Epithelial cell of prostate (primary cell): ENCODE measurements around the gene TBC1D9.
A peak's percentile ranks its signal among the peaks of the same experiment; 100 is the strongest.

Source experiments
- DNase-seq: peaks from one replicate; pipeline ENCODE4 v3.0.0-alpha.2; 2011; ENCODE audit warnings: low read depth, low spot score
- H3K27ac ChIP-seq: fragments of 450-650 bp; 2 replicates; pipeline ENCODE4 v1.5.1; 2017; ENCODE audit warnings: mild to moderate bottlenecking

TBC1D9 gene

DNA sequence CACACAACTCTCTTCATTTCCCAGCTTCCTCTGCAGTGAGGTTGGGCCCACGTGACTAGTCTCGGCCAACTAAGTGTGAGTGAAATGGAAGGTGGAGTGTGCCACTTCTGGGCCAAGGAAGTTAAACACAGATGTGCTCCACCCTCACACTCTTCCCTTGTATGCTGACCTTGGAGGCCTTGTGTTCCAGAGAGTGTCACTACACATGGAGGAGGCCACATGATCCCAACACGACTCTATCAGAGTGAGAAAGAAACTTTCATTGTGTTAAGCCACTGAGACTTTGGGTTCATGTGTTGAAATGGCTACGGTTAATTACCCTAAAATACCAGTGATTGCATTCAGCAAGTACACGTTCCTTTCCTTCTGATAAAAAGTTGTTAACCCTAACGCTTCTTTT is 55.1 kb downstream of the TBC1D9 start:
- H3K27ac ChIP-seq: no peak overlapping the region
- no peak for DNase-seq

DNA sequence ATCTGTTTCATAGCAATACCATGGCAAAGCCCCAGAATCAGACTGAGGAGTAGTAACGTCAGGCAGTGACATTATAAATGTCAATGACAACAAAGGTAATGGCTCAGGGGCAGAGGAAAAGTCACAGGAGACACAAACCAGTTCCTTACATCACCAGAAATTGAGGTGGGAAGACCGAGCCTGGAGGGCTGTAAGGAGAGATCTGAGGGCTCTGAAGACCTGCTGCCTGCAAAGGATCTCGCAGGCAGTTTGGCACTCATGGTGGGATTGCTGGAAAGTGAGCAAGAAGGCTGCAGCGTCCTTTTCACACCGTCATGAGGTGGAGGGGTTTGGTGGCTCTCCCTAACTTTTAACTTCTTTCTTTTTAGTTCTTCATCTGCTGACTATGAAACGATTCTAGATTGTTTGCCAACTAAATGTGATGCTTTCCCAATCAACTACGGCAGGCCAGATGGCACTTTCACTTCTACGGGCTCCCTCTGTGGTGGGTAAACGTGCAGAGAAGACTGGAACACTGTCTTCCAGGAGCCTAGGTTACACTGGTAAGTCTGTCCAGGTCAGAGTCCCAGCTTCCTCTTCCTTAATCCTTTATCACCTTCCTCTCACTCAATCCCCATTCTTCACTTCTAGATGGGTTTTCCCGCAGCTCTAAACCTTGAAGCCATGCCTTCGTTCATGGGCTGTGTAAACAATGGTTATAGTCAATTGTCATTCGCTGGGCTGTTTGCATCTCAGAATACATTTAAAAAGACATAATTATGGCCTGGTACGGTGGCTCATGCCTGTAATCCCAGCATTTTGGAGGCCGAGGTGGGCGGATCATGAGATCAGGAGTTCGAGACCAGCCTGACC is 58.2 kb downstream of the TBC1D9 start:
- no peak for DNase-seq

DNA sequence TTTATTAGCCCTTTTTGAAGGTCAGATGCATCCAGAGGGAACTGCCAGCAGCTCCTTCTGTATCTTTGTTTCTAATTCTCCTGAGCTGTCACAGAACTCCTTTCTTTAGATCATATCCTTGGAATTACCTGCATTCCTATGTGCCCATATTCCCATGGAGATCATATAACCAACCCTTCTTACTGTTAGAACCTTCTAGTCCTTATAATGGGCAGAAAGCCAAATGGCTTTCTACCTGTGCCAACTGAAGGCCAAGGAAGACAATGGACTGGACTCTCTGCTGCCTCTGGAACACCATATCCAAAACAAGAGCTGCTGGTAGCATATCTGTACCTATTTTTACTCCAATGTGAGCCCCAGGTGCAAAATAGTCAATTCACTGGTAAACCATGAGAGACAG is 60.7 kb downstream of the TBC1D9 start:
- no peak overlapping the region for H3K27ac ChIP-seq

More for the DNA sequence above, 58.2 kb downstream of the TBC1D9 start:
- no peak overlapping the region for H3K27ac ChIP-seq

DNA sequence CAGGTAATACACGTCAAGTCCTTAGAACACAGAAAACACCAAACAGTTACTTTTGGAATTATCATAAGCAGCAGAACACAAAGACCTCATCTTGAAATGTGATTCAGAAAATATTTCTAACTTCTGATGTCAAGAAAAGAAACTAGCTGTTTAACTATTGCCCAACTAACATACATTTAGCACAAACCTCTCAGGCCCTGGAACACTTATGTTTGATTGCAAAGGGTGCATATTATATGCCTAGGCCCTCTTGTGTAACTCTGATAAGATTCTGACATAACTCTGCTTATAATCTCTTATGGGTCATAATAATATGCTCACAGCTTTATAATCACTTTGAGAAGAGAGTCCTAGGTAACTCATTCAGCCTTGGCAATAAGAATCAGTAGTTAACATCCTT is 62.6 kb downstream of the TBC1D9 start:
- no peak for DNase-seq
- H3K27ac ChIP-seq: no peak overlapping the region

More for the DNA sequence above, 60.7 kb downstream of the TBC1D9 start:
- DNase-seq: no peak

DNA sequence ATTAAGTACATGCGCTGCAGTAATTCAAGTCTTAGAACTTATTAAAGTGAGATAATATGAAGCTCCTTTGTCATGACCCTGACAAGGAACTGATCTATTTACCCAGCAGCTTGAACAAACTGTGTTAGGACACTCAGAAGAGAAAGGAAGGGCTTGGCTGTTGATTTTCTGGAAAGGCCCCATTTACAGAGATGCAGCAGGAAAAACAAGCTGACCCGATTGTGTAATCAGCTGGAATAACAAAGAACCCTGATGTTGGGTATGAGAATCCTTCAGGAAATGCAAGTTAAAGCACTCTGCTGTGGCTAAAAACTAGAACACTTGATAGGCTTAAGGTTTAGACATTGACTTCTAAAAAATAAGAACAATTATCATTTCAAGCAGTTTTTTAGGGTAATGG is 64.8 kb downstream of the TBC1D9 start:
- DNase-seq: peak; percentile 22
- no peak overlapping the region for H3K27ac ChIP-seq

DNA sequence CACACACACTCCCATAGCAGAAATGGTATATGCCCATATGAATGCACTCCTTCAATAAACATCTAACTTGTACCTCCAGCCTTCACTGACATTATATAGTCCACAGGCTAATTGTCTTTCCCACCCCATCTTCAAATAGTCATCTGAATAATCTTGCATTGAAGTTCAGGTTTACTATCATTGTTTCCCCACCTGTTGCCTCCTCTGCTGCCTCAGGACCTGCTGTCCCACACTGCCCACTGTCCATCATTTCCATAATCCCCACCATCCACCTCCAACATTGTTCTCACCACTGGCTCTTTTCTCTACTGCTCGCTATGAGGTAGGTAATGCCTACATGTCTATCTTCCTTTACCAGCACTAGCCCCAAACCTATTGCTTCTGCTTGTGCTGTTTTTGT is 66.1 kb downstream of the TBC1D9 start:
- no peak overlapping the region for H3K27ac ChIP-seq
- no peak for DNase-seq

DNA sequence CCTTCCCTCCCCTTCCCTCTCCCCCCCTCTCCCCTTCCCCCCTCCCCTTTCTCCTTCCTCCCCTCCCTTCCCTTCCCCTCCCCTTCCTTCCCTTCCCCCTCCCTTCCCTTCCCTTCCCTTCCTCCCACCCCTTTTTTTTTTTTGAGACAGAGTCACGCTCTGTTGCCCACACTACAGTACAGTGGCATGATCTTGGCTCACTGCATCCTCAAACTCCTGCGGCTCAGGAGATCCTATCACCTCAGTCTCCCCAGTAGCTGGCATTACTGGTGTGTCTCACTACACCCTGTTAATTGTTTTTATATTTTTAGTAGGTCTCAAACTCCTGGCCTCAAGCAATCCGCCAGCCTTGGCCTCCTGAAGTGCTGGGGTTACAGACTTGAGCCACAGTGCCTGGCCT is 66.6 kb downstream of the TBC1D9 start:
- H3K27ac ChIP-seq: no peak overlapping the region

DNA sequence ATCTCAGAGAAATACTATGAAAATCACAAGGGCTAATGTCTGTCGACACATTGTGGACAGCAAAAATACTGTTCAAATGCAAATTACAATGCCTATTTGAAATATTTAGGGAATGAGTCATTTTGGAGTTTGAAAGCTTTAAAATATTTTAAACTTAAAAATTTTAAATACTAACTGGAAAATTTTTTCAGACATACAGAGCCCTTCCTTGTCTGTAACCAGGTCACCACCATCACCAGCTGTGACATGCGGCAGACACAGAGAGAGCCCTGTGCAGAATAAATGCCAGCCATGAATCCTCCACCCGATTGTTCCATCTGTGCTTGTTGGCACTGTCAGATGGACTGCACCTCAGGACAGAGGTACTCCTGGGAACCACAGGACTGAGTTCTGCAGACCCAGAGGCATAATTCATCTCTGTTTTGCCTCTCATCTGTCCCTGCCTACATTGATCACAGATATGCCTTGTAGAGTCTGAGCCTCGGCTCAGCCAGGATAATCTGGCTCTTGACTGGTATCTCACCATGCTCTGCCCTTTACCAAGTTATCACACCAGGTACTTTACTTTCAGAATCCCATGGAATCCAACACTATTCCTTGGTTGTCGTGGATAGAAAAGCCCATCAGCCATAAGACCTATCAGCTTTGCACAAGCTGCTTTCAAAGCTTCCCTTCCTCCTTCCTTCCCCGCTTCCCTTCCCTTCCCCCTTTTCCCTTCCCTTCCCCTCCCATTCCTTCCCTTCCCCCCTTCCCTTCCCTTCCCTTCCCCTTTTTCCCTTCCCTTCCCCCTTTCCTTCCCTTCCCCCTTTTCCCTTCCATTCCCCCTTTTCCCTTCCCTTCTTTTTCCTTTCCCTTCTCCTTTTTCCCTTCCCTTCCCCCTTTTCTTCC is 67.2 kb downstream of the TBC1D9 start:
- no peak overlapping the region for H3K27ac ChIP-seq
- no peak for DNase-seq

More for the DNA sequence above, 66.6 kb downstream of the TBC1D9 start:
- DNase-seq: no peak

DNA sequence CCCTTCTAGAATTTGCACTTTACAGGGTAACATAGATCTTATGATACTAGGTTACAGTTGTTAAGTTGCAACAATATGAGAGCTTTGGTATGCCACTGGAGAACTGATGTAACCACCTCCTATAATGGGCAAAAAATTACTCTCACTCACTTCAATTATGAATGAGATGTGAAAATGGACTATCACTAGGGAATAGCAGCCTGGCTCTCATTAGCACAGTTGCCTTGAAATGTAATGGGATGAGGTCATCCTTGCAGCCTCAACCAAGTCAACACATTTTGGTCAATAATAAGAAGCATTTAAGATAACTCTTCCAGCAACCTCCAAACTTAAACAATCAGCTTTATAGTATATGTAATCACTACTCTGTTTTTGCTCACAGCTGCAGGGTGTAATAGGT is 69.4 kb downstream of the TBC1D9 start:
- DNase-seq: no peak
- H3K27ac ChIP-seq: no peak overlapping the region

DNA sequence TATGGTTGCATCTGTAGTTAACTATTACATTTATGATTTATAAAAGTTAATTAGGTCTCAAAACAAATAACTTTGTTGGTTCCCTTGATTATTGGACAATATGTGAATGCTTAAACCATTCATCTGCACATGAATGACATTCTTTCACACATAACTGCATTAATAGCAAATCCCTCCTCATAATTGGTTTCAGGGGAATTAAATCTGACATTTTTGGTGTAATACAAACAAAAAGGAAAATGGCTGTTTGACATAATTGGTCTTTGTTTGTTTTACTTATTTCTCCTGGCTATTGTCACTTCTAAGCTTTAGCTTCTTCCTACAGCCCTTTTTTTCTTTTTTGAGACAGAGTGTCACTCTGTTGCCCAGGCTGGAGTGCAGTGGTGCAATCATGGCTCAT is 71.9 kb downstream of the TBC1D9 start:
- DNase-seq: no peak
- H3K27ac ChIP-seq: no peak overlapping the region

DNA sequence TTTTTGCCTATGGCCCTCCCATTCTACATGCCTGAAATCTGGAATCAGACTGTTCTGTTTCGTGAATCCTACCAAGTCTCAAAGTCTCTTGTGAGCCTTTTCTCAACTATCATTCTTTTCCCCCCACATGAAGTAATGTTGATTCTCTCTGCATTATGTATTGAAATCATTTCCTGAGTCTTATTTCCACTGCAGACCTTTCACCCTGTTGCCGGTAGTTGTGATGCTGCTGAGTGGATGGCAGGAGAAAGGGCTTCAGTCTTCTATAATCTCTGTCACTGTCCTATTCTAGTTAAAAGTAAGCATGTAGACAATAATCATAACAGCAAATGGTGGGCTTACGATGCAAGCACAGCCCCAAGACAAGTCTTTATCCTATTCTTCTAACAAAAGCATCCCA is 75.0 kb downstream of the TBC1D9 start:
- no peak for DNase-seq
- no peak overlapping the region for H3K27ac ChIP-seq

DNA sequence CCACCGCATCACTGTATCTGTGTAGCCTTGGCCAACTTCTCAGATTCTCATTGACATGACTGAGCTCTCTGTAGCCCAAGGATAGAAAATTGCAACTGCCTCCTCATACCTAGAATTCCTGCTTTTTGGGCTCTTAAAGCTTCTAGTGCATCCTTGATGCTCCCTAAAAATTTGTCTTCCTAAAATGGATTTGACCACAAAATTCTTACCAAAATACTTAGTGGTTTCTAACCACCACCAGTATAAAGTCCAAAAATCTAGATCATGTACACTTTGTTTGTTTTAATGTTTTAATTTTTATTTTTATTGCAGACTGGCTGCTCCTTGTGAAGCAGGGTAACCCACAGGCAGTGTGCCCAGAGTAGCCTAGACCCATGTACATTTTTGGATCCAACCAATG is 75.5 kb downstream of the TBC1D9 start:
- DNase-seq: no peak
- no peak overlapping the region for H3K27ac ChIP-seq

DNA sequence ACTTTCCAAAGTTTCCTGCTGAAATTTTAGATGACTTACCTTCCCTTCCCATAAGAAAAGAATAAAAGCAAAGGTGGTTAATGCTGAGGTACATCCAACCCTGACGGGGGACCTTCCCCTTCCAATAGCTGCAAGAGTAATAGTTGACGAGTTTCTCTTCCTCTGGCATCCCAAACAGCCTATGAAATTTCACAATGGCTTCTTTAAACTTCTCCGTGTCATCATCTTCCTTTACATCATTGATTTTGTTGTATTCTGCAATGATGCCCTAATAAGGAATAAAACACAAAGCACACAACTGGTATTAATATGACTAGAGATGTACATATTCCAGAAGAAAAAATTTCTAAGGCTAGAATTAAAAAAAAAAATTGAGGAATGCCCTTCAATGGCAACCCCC is 76.6 kb downstream of the TBC1D9 start:
- H3K27ac ChIP-seq: no peak overlapping the region
- no peak for DNase-seq

DNA sequence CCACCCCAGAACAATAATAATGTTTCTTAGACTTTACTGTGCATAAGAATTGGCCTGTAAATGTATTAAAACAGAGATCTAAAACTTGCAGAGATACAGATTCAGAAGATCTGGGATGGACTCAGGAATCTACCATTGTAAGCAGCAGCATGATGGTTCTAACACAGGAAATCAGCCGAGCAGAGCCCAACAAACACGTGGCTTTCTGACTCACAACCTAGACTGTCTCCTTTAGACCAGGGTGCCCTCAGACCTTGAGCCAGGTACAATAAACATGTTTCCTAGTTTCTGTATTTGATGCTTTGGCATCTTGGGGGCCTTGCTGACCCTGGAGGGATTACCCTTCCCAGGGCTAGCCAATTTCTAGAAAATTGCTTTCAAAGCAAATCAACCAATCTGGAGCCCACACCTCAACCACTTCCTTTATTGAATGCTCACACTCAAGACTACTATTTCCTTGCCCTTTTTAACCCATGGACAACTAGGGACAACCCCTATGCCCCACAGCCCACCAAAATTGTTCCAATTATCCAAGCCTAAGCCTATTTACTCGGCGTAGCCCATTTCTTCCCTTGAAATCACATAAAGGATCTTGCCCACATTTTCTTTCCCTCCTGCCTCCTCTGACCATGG is 80.5 kb downstream of the TBC1D9 start:
- no peak for DNase-seq
- H3K27ac ChIP-seq: no peak overlapping the region

DNA sequence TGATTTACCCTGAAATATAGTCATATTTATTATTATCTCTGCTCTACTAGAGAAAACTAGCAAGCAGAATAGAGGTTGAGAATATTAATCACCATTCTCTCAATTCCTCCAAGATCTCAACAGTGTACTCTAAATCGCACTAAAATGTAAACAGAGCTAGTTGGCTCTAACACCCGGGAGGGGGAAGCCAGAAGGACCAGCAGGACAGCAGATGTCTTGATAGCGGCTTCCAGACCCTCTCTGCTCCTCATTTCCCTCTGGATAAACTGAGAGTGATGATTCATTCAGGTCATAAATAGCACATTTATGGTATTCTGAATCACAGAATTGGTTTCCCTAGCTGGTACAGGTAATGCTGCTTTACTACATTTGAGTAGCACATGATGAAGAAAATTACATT is 82.5 kb downstream of the TBC1D9 start:
- no peak overlapping the region for H3K27ac ChIP-seq
- DNase-seq: no peak

DNA sequence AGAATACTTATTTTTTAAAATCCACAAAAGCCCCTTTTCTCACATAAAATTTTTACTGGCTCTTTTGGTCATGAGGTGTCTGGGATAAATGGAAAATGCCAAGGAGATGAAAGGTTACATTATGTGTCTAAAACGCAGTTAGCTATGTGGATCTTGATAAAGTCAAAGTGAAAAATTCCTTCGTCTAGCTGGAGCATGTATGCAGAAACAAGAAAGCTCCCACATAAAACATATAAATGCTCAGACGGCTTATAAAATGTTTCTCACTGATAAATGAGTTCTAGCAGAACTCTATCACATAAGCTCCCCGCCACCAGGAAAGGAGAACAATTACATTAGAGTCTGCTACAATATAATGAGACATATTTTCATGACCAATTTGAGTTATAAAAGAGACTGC is 83.8 kb downstream of the TBC1D9 start:
- no peak for DNase-seq
- H3K27ac ChIP-seq: no peak overlapping the region

DNA sequence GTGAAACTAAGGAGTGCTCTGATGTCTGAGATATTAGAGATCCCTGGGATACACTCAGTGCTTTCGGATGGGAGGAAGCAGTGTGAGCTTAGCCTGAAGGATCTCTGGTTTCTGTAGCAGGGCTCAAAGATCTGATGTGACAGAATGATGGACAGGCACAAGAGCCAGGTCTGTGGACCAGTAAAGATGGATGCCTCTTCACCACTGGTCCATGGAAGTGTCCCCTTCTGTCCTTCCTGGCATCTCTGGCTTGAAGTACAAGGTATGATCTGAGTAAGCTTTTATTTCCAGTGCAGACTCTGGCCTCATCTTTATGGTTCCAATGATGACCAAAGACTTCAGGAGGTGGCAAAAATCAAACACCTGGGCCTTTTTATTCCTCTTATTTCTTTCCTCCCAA is 88.1 kb downstream of the TBC1D9 start:
- H3K27ac ChIP-seq: no peak overlapping the region
- no peak for DNase-seq

DNA sequence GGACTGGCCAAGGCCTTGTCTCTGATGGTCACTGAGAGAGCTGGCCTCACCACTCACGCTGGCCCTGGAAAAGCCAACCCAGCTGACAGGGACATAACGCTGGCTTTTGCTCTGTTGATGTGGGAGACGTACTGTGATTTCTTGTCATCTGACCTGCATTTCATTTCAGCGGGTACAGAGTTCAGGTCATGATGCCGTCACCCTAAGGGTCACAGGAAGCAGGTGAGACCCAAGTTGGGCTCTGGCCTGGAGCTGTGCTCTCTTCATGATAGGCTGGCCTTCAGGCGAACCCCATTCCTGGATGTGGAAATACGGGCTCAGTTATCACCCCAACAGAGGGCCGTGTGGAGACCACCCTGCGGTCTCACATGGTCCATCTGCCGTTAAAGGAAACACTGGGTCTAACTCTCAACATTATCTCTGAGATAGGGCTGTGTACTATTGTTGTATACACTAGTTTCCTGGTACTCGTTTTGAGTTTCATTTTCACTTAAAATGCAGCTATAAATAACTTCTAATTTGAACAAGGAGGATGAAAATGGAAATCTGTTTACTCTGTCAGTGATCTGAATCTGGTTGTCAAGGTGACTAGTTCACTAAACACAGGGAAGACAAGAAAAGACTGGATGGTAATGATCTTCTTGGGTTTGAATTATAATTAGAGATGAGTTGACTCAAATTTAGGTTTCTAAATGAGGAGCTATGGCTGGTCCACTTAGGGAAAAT is 89.1 kb downstream of the TBC1D9 start:
- DNase-seq: no peak
- no peak overlapping the region for H3K27ac ChIP-seq

DNA sequence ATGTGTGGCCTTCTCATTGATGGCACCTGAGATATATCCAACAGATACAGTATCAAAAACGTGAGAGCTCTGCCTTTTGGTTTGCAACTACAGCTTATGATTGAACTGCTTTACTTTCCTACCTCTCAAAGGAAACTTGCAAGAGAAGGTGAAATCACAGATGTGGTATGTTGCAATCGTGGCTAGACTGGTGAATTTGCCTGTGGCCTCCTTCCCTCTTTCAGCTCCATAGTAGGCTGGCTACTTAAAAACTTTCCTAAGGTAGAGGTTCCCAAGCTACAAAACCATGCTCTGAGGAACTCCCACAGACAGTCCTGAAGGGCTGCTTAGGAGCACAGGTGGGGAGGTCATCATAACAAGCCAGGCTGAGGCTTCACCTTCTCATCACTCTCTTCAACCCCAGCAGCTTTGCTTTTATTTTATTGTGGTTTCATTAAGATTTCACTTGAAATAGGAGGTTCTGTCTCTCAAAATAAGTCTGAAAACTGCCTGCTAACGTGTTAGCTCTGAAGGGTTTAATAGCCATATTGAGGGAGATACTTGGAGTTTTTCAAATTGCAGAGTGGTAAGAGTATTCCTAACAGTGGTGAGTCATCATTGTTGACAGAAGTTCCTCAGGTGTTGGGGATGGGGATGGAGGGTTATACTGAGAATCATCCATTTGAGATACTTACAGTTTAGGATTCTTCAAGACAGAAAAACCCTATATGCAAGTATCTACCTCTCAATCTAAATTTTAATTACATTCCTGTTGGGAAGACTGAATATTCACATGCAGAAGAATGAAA is 93.9 kb downstream of the TBC1D9 start:
- H3K27ac ChIP-seq: no peak overlapping the region
- DNase-seq: no peak

DNA sequence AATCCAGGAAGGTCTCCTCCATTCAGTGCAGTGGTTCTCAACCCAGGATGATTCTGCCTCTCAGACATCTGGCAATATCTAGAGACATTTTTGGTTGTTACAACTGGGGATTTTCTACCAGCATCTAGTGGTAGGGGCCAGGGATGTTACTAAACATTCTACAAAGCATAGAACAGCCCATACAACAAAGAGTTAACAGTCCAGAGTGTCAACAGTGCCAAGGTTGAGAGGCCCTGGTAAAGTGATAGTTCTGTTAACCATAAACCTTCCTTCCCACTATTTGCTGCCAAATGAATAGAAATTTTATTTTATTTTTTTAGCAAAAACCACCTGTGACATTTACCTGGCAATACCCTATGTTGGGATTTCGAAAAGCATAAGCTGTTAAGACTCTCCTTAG is 94.6 kb downstream of the TBC1D9 start:
- no peak overlapping the region for H3K27ac ChIP-seq

More for the DNA sequence above, 94.6 kb downstream of the TBC1D9 start:
- no peak for DNase-seq
